OCI-M1 (cell line): ENCODE data around the gene COL21A1.
"Not testable (repeated sequence)": the region's sequence is repeated elsewhere in the genome, so short reads cannot be mapped to it uniquely, and the experiment has no call there.

Source experiments
- DNase-seq: peaks from one replicate; lab custom pipeline; 2025; lab: John Stamatoyannopoulos, UW

Gene COL21A1

DNA sequence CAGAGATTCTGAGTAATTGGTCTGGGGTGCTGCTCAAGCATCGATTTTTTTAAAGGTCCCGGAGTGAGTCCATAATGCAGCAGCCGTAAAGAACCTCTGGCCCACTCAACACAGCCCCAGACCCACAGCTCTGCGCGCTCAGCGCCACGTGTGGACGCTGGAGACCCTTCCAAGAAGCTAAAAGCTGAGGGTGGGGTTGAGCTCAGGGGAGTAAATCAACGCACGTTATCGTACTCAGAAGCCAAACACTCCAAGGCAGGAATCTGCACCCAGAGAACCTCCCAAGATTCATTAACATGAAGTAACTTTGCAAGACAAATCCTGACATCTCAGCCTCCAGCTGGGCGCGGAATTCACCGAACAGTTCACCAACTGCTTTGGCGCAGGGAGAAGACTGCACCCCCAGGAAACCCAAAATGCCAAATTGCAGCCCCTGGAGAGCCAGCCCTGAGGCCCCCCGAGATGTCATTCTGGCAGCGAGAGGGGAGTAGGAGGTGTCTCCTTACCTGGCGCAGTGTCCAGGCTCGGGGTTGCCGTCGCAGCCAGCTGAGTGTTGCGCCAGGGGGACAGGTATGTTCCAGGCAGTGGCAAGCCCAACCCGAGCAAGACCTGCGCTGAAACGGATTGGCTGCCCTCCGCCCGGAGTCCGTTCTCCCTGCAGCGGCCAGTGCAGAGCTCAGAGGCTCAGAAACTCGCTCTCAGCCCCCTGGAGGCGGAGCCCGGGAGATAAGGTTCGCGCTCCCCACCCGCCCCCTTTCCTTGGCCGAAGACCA lies at the start of gene COL21A1:
TSS of gene COL21A1 (minus strand) at position 700 of the 773 bp plus-strand sequence. CDS start 64,962 bp downstream, outside the sequence.
- no peak for DNase-seq

DNA sequence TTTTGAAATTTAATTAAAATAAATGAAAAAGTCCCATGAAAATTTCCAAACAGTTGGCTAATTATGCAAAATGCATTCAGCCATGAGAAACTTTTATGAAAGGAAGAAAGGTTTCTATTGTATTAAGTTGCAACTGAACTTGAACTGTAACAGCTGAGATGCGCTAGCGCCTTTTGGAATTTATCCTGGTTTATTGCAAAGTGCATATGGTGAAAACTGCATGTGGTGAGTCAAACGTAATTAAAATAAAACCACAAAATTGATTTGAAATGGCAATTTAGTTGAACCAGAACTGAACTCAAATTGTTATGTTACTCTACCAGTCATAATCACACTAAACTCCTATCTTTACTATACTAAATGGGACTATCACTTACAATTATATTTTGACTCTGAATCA lies 46.4 kb upstream of the COL21A1 start:
- no peak for DNase-seq

DNA sequence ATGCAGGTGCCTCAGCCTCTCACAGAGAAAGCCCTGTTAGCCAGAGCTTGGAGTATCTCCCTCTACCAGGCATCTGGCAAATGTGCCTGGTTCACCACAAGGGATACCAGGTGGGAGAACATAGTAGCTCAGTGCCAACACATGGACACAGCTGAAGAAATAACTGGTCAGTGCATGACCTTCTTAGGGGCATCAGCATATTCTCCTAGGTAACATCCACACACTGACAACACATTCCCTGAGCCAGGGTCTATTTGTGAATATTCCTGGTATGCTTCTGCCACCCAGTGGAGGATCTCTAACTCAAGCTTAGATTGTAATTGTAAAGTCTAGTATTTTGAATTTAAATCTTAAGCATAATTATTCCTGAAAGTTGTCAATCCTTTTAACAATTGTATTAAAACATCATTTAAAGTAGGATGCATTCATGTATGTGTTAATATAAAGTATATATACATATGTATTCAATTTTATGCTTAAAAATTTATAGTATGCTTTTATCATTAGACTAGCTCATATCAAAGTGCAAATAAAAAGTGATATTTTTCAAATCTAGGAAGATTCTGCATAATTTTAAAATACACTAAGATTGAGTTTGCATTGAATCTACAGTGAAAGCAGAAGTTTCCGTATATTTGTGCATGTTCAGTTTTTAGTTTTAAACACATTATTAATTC lies 45.3 kb upstream of the COL21A1 start:
- peak; percentile 70 for DNase-seq

DNA sequence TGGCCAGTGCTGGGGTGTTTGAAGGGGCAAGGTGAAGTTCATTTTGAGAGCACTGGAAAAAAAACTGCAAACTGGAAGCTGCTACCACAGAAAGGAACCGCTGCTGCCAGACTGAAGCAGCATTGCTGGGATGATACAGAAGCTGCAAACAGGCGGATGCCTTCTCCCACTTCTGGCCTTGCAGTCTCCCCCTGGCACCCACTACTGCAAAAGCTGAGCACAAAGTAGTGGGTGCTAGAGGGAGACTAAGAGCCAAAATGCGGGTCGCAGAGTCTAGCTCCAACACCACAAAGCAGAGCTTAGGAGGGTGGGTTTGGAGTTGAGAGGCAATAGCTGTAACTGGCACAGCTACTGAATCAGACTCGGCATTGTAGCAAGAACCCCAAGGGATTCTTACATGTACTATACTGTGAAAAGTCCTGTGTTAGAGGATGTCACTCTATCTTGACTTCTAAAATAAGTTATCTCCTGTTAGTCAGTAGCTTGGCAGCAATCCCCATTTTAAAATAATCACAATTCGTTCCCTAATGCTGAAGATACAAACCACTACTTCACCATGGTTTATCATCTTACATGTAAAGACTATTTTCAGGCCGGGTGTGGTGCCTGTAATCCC lies 44.0 kb upstream of the COL21A1 start:
- no peak for DNase-seq

DNA sequence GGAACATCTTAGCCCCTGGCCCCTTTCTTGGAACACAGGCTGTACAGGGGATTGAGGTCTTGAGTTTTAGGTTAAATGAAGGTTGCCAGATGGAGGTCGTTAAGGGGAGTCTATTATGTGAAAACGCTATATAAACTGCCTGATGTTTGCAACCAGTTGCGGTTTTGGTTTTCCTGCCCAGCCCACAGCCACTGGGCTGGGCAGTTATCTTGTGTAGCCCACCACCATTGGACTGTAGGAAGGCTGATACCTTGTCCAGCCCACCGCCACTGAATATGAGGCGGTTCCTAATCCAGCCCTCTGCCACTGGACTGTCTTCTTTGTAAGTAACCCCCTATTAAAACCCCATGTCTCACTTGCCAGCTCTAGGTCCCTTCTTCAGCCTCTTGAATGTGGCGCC lies 42.3 kb upstream of the COL21A1 start:
- peak; percentile 69 for DNase-seq

DNA sequence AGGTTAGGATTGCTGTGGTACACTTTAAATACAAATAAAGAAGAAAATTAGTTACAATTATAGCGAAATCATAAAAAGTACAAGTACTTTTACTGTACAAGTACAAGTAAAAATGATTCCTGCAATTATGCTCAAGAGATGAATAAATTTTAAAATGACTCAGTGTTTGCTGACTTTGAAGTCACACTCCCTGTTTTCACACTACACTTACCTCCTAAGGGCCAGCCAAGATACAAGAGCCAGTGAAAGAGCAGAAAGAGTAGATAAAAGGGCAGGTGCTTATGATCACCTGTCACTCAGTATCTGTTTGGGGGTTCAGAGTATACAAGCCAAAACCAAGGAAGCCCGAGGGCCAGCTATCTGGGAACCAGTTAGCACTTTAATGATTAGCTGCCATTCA lies 41.0 kb upstream of the COL21A1 start:
- DNase-seq, result no peak

DNA sequence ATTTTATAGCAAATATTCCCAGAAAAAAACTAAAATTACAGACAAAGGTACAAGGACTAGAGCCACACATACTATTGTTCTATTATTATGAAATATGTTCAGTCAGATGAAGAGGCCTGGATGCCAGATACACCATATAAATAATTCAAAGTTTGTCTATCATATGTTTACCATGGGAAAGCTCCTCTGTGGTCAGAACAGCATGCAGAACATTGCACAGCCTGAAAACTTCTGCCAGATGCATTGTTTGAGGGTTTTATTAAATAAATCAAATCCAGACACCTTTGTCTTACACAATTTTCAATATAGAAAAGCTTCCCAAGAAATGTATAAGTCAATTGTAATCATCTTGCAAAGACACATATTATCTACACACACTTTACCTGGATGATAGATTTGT lies 35.0 kb upstream of the COL21A1 start:
- no peak for DNase-seq

DNA sequence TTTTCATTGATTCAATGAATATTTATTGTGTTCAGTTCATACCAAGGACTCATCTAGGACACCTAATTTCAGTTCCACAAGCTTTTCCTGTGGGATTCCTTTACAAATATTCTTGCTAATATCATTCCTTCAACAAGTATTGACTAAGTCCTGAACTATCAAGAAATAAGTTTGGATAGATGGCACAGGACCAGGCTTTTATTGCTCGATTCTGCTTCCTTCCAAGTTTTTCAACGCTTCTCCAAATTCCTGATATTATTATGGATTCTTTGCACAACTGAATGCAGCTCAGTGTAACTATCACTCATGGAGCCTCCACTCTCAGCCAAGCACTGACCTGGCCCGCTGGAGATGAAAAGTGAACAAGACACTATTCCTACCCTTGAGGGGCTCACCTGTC lies 32.7 kb upstream of the COL21A1 start:
- no peak for DNase-seq

DNA sequence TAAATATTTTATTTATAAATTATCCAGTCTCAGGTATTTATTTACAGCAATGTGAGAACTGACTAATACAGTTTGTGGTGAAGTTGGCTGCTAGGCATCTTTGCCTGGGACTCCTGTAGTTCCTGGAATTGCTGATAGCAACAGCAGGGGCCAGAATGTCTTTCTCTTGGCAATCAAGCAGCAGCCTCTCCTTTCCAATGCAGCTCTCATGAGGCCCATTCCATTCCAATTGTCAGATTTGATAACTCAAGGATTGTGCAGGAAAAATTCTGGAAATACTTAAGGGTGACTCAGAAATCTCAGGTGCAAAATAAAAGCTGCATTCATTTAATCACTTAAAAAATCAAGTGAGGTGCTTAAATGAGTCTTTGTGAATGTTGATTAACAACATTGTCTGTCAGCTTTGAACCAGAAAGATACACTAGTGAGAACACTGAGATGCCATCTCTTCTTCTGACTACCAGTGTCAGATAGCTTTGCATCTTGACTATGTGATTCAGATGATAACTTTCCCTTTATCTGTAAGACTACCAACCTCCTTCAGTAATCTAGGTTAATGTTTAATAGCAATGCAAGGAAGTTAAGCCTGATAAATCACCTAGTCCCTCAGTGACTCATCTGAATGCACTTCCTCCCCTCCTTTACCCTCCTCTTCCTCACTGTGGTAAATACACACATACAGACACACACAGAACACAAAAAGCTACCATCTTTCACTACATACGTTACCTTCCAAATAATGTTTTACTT lies 32.1 kb upstream of the COL21A1 start:
- DNase-seq, result no peak

DNA sequence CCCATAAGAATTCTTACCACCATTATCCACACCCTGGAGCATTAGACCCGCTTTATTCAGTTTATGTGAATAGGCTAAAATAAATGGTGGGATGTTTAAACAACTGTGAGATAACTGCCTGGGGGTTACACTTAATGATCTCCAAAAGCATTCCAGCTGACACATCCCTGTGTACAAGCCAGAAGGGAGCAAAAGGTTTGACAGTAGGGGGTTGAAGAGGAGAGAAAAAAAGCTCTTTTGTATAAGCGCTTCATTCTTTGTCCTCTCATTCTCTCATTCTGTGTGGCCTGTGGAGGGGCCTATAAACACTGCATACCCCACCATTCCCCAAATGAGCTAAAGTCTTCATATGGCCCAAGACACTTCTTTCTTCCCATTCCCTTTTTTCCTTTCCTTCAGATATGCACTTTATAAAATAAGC lies 30.8 kb upstream of the COL21A1 start:
- no peak for DNase-seq

DNA sequence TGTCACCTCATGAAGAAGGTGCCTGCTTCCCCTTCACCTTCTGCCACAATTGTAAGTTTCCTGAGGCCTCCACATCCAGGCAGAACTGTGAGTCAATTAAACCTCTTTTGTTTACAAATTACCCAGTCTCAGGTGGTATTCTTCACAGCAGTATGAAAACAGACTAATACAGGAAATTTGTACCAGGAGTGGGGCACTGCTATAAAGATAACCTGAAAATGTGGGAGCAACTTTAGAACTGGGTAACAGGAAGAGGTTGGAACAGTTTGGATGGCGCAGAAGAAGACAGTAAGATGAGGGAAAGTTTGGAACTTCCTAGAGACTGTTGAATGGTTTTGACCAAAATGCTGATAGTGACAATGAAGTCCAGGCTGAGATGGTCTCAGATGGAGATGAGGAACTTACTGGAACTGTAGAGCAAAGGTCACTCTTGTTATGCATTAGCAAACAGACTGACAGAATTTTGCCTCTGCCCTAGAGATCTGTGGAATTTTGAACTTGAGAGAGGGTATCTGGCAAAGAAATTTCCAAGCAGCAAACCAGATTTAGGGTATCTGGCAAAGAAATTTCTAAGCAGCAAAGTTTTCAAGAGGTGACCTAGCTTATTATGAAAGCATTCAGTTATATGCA lies 23.5 kb upstream of the COL21A1 start:
- DNase-seq, result no peak

DNA sequence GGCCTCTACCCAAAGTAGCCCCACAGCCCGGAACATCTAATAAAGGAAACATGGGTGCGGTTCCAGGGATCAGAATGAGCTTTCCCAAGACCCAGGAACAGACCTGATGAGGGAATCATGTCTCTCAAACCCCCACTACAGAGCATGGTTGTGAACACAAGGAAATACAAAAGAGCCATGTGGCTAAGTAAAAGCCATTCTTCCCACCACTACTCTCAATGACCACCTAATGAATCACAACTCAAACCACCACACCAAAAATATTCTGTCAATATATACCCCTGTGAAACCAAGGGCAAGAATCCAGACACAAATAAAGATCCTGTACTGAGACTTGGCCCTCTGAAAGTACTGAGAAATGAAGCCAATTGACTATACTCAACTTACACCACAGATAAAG lies 20.9 kb upstream of the COL21A1 start:
- DNase-seq, result no peak

DNA sequence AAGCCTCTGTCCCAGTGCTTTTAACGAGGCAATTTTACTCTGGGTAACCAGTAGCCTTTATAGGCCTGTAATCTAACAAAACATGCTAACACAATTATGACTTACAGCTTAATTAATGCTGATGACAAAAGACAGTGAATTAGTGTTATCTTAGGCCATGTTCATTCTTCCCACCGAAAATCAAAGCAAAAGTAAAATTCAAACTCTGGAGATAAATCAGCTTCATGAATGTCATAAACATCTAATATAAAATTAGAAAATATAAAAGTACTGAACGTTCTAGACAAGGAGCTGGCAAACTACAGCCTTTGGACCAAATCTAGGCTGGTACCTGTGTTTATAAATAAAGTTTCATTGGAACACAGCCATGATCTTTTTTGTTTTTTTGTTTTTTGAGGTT lies 18.6 kb upstream of the COL21A1 start:
- DNase-seq, result no peak

DNA sequence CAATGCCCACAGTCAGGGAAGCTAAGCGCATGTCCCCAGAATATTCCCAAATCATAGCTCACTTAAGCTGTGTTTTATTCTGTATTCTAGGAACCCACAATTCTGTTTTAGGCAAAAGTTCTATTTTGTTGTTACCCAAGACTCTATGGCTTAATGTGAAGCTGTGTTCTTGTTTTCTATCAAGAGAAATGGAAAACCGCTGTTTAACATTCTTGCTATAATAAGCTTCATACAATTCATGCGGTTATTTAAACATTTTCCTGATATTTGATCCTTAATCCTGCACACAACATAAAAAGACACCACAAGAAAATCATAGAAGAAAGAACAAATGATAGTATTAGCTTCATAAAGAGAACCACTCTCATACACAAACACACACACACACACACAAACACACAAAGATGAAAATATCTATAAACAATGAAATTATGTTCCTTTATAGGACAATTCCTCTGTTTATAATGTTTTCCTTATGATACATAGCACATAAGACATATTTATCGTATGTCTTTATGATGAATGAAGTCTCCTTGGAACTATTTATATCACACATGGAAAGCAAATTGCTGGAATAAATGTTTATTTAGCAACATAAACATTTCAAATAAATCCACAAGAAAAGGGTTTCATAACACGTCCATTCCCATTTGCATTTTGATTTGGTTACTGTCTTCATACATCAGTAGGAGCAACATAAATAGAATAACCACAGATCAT lies 16.4 kb upstream of the COL21A1 start:
- no peak for DNase-seq

DNA sequence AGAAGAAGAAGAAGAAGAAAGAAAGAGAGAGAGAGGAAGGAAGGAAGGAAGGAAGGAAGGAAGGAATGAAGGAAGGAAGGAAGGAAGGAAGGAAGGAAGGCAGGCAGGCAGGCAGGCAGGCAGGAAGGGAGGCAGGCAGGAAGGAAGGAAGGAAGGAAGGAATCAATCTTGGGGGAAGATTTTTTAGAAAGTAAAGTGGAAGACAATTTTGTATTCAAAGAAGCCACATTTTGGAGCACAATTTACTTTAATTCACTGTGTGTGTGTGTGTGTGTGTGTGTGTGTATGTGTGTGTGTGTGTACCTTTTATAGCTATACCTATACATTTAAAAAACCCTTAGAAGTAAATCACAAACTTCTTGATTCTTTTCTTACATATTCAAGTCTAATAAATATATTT lies 13.2 kb upstream of the COL21A1 start:
- not testable (repeated sequence) for DNase-seq

DNA sequence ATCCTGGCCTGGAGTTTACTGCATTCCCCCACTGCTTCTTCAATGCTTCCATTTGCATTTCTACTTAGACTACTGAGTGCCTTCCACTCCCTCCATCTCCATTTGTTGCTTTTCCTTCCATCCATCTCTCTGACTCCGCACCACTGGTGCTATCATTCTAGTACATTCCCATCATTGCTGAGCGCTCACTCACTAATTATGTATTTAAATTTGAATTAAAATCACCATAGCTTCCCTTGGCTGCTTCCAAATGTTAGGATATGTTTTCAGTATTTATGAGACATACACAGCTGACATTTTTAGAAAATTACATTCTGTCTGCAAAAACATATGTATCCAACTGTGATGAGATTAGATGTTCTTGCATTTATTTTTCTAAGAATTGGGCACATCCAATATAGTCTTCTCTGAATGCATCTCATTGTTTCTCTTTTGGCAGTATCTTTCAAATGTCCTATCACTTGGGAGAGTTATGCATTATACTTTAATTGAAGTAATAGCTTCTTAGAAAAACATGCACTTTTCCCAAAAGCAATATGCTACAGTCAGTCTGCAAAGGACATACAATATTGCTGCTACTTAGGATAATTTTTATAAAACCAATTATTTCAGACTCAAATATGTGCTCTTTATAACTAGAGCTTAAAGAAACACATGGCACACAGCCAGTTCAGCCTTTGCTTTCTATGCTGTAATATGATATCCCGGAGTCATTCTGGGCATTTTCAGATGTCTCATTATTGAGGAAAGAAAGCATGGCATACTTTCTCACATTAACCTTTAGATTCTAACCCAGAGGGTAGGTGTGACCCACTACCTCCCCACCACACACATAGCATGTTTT lies 12.1 kb upstream of the COL21A1 start:
- DNase-seq, result no peak

DNA sequence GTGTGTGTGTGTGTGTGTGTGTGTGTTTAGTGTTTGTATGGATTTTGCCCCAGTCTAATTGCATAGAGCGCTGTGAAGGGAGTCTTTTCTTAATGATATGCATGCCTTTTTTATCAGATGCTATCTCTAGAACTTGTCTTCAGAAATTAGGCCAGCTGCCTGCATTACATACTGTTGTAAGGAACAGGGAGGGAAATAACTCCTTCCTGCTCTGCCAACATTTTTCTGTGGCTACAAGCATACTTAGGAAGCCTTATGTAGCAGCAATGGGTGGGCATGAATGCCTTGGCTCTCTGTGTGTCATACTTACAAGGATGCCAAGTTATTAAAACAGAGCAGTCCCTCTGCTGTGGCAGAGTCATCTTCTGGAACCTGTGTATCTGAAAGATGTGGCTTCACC lies 8.0 kb upstream of the COL21A1 start:
- no peak for DNase-seq

DNA sequence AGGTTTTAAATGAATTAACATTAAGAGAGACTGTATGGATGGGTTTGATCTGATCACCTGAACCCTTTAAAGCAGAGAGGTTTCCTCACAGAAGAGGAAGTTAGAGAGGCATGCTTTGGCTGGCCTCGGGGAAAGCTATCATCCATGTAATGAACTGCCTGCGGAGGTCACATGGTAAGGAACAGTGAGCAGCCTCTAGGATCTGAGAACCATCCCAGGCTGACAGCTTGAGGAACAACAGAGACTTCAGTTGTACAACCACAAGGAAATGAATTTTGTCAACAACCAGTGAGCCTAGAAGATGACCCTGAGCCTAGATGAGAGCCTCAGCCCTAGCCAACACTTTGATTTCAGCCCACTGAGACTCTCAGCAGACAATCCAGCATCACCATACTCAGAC lies 2.9 kb upstream of the COL21A1 start:
- peak; percentile 22 for DNase-seq

DNA sequence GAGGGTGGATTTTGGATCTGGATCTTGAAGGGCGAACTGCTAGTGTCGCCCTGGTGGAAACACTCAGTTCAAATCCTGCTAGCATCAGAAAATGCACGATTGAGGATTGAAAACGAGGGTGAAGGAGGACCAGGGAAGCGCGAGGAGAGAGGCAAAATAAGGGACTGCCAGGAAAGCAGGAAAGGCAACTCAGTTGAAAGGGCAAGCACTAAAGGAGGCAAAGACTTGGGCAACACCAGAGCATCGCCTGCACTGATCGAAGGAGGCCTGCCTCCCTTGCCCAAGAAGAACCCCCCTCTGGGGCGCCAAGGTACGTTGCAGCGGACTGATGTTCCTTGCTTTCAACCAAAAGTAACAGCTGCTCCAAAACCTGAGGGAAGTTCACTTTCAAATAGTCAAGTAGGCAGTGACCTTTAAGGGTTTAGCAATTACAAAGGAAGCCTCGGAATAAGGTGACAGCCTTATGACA lies 308 bp upstream of the COL21A1 start:
- DNase-seq, result no peak

DNA sequence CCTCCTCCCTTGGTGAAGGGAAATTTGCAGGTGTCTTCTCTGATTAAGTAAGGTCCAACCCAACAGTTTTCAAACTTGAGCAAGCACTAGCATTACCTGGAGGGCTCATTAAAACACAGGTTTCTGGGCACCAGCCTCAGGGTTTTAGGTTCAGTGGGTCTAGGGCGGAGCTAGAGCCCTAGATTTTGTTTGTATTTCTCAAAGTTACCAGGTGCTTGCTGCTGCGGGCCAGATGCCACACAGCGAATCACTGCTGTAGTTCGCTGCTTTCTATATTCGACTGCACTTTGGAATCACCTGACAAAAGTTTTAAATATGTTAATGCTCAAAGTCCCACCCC lies 869 bp downstream of the COL21A1 start:
- no peak for DNase-seq
